ENCODE data around the gene TRPV4. TPM values are rescaled to one million over a fixed set of nuclear protein-coding genes. Genes with fewer than 3 reads are reported as not detected.

TRPV4 gene
- total RNA-seq, 1 experiment from 2014 or later, result 2.9 TPM

Small RNA genes within 50 kb of the gene (microRNA-seq; reads per million reads assigned to microRNA genes)
- not detected for gene MIR4497 (ENCODE audit: borderline number of aligned reads)

Other genes with a start within 250 kb of the TRPV4 start
- gene FAM222A, start 119.6 kb downstream of the TRPV4 start, total RNA-seq (2021), result 1.3 to 1.6 TPM (median 1.6 TPM) in 3 replicates
- 21.6 to 25.8 TPM (median 22.8 TPM) in 3 replicates for gene GLTP, start 47.1 kb upstream of the TRPV4 start, total RNA-seq (2021)
- gene TCHP, start 66.9 kb upstream of the TRPV4 start, total RNA-seq (2021), result 7.9 to 10.1 TPM (median 10.0 TPM) in 3 replicates
- 21.4 to 22.3 TPM (median 21.7 TPM) in 3 replicates for gene GIT2, start 163.0 kb upstream of the TRPV4 start, total RNA-seq (2021)
- gene ANKRD13A, start 166.0 kb upstream of the TRPV4 start, total RNA-seq (2021), result 17.6 to 22.4 TPM (median 18.3 TPM) in 3 replicates
- gene C12orf76, start 215.1 kb upstream of the TRPV4 start, total RNA-seq (2021), result 17.6 to 18.6 TPM (median 18.3 TPM) in 3 replicates